COLO668 (cell line): ENCODE results near the gene ZCCHC2.

Experiments used
- DNase-seq: peaks from one replicate; lab custom pipeline; 2025; ENCODE audit not compliant: unreplicated experiment; lab: John Stamatoyannopoulos, UW

The ZCCHC2 gene

DNA sequence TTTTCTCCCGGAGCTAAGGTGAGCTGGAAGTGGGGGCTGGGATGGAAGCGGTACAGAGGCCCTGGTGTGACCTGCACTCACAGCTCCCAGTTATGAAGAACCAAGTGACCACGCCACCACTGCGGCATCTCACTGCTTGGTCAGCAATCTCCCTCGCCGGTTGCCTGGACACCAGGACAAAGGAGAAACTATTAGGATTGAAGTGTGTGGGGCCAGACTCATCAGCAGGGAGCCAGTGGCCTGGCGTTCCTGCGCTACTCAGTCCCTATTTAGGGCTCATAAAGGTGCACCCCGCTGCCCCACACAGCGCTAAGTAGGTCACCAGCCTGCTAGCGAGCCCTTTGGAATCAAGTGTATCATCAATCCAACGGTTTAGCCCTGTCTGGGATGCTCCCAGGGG is 82.9 kb downstream of the ZCCHC2 start:
- no peak for DNase-seq

DNA sequence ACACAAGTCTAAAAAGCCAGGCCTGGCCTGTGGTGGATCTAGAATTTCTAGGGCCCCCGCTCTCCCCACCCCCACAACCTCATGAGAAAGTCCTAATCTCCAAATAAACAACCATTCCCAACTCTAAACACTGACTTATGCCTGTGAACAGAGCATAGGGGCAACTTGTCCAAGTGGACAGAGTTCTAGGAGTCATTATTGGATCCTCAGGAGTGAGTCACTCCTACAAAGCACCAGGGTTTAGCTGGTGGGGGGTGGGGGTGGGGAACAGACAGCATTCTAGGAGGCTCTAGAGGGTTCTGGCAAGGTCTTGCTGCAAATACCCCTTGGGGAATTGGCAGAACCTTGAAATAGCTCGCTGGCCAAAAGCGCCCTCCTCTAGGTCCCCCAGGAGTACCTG is 83.3 kb downstream of the ZCCHC2 start:
- no peak for DNase-seq

DNA sequence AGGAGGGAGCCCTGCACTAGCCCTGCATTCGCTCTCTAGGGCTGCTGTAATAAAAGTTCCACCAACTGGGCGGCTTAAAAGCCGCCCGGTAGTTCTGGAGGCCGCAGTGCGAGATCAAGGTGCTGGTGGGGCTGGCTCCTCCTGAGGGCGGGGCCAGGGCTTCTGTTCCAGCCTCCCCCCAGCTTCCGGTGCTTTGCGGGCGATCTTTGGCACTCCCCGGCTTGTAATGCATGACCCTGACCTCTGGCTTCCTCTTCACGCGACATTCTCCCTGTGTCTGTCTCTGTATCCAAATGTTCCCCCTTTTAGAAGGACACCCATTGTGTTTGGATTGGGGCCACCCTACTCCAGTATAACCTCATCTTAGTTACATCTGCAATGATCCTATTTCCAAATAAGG is 84.5 kb downstream of the ZCCHC2 start:
- no peak for DNase-seq

DNA sequence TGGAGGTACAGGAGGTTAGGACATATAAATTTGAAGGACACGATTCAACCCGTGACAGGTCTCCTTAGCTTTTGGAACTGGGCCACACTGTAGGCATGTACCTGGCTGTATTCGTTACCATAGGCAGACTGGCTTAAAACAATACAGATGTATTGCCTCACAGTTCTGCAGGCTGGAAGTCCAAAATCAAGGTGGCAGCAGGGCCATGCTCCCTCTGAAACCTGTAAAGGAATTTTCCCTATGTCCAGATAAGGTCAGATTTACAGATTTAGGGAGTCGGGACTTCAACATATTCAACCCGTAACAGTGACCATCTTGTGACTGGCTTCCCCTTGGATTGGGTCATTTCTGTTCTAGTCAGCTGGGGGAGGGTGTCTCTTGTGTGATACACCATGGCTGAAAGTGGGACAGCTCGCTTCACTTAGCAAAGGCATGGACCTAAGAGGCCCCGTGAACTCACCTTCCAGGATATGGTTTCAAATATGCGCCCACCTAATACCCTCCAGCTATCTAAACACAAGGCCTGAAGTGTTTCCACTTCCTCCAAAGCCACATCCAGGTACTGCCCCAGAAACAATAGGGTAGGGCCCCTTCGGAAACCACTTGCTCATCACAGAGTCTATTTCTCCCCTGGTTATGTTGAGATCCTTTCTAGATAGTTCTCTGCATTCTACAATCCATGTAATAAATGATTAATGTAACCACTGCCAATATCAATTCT is 85.0 kb downstream of the ZCCHC2 start:
- no peak for DNase-seq

DNA sequence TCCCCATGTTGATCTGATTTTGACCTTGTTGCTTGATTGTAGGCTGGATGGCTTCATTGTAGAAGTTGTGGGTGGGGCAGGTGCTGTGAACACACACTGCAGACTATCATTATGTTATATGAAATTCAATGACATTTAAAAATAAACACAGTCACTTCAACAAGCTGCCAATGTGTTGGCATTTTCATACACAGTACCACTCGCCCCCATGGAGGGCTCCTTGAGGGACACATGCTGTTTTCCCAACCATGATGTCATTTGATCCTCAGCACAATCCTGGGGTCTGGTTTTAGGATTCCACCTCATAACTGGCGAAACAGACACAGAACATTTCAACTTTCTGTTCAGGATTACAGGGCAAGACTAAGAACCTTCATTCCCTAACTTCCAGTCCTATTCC is 86.9 kb downstream of the ZCCHC2 start:
- DNase-seq = no peak

DNA sequence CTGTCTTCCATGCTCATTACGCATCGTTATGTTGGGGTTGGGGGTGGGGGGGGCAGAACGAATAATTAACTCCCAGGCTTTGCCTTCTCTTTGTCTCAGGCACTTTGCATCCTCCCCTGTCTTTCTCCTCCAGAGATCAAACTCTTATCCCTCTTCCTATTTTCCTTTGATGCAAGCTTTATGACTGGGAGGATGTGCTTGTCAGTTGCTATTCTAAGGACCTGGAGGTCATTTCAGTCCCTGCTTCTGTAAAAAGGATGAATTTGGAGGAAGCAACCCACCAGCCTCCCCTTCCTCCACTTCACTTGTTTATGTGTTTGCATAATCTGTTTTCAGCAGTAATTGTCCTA is 87.5 kb downstream of the ZCCHC2 start:
- no peak for DNase-seq

DNA sequence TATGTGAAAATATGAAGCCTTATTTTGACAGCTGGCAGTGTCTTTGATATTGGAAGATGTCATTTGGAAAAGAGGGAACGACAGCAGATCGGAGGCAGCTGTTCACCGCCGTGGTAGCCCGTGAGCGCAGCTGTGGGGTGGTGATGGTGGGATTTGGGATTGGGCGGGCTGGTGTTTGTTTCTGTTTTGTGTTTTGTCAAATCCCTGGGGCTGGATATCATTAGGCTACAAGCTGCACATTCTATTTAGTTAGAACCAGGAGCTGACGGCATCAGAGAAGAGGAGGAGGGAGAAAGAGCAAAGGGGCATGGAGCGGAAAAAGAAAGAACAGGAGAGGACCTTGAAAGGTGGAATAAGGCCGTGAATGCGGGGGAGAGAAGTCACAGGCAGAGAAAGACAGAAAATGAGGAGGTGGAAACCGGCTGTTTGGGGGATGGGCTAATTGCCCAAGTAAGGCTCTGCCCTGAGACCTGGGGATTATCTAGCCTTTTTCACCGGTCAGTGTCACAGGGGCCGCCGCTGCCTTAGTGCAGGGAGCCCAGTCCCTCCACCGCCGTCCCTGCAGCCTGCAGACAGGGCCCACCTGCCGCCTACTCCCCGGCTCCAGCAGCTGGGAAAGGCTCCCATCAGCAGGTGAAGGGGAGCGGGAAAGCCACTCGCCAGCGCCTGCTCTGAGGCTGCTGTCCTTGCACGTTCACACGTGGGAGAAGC is 88.0 kb downstream of the ZCCHC2 start:
- peak; percentile 69 for DNase-seq

DNA sequence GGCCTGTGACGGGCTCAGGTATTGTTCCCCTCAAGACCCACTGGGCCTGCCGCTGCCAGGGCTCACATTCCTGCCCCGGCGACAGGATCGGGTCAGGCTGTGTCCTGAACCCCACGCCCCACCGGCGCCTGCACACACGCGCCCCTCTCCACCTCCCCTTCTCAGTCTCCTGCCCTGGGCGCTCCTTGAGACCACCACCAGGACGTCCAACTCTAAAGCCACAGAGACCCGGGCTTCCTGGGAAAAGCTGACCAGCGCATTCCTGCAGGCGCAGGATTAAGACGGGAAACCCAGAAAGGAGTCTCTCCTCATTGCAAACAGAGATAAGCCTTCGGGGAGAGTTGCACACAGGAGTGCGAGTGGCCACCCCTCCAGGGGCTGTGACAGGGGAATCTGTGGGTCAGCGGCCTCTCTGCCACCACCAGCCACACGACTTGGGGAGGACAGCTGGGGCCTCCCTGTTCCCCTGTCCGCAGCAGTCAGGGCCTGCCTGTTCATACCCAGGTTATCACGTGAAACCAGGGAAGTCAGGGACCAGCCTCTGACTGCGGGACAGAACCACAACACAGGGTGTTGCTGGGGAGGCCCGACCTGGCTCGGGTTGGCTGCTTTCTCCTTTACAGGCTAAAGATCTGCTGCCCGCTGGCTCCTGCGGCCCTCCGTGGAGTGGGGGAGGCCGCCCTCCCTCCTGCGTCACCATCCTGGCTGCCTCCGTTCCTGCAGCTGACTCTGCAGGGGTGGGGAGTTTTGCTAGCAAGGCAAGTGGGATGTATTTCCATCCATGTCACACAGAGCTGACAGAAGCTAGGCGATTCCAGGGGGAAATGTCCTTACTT is 88.8 kb downstream of the ZCCHC2 start:
- DNase-seq = no peak

DNA sequence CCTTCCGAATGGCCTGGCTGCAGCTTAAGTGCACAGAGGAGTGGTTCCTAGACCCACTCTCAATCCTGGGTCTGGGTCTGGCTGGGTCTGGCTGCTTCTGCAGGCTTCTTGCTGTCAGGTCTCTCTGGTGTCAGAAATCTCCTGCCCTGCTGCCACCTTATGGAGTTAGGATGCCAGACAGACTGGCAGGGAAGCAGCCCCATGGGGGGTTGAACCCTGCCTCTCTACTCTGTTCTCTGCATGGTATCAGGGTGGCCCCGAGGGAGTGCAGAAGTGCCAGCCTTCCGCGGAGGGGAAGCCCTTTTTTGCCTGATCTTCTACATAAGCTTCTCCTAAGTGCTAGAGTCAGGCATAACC is 89.4 kb downstream of the ZCCHC2 start:
- no peak for DNase-seq

DNA sequence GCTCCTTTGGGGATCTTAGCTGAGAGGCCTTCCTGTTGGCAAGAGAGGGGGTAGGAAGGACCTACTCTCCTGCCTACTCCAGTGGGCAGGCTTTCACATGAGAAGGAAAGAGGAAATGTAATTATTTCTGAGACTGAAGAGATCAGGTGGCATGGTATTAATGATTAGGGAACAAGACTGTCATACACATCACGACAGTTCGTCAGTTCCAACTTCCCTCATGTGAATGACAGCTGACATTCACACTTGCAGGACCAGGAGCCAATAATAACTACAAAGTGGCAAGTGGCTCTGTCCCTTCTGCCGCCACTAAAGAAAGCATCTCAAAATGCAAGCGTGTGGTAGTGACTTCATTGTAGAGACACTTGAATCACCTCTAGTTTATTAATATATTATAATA is 90.0 kb downstream of the ZCCHC2 start:
- no peak for DNase-seq

DNA sequence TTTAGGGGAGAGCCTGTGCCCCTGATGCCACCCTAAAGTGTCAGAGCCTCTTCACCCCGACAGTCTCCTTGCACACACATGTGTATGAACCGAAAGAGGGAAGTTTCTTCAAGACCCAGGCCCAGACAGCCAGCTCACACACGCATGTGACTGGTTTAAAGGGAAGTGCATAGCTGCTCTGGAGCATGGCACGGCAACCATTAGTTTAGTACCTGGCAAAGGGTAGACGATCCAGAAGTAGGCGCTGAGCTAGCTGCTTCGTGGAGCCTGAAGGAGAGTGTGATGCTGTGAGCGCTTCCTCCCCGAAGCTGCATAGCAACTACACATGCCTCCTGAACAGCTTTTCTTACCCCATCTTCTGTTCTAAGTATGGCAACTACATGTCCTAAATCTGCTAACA is 91.7 kb downstream of the ZCCHC2 start:
- no peak for DNase-seq

DNA sequence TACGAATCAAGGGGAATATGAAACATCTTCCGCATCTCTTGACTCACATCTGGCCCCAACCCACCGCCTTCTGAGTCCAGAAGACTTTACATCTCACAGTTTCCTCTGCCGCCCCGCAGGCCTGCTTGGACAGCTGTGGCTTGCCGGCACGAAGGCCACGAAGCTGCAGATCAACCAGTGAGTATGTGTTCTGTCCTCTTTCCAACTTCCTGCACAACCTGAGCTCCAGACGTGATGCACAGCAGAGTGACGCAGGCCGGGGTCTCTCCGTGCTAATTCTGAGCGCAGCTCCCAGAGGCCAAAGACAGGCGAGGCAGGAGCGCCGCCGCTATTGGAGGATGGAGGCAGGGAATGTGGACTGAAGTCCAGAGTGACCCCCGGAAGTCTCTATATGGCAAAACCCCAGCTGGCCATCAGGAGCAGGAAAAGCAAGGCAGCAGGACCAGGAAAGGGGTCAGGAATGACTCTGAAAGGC is 93.5 kb downstream of the ZCCHC2 start:
- no peak for DNase-seq

DNA sequence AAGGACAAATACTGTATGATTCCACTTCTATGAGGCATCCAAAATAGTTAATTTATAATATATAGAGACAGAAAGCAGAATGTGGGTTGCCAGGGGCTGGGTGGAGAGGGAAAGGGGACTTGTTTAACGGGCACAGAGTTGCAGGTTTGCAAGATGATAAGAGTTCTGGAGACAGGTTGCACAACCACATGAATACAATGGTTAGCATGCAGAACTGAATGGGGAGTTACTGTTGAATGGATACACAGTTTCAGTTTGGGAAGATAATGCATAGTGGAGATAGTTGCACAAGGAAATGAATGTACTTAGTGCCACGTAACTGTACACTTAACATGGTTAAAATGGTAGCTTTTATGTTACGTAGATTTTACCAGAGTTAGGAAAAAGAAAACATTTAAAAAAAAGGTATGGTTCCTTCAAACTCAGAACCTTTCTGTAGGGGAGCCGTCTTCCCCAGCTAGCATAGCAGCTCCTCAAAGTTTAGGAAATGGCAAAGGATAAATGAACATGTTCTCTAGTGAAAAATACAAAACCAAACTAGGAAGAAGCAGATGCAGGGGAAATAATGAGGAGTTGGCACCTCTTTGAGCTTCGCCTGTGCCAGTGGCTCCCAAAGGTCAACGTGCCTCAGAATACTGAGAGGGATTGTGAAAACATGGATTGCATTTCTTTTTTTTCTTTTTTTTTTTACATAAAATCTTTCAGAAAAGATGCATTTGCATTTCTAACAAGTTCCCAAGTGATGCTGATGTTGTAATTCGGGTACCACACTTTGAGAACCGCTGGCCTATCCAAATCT is 95.2 kb downstream of the ZCCHC2 start:
- DNase-seq = no peak

DNA sequence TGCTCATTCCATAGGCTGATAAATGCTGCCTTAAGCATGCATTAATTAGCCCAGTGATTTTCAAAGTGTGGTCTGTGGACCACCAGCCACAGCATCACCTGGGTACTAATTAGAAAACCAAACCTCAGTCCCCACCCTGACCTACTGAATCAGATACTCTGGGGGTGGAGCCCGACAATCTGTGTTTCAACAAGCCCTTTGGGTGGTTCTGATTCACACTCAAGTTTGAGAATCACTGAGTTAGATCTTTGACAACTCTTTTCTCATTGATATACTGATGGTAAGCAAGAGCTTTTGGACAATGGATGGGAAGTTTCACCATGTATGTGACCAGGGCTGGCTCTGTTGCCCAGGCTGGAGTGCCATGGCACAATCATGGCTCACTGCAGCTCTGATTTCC is 95.9 kb downstream of the ZCCHC2 start:
- DNase-seq = no peak

DNA sequence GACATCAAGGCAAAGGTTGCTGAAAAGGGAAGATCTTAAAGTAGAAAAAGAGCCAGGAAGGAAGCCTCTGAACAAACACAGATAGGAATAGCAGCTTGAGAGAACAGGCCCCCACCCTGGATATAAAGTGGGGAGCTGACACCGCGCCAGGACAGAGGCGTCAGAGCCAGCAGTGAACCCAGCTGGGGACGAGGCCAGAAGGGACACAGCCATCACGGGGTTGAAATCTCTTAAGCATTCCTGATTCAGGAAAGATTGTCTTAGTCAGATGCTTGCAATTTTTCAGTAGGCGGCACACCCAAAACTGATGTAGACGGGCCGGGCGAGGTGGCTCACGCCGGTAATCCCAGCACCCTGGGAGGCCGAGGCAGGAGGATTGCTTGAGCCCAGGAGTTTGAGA is 98.7 kb downstream of the ZCCHC2 start:
- DNase-seq = no peak

DNA sequence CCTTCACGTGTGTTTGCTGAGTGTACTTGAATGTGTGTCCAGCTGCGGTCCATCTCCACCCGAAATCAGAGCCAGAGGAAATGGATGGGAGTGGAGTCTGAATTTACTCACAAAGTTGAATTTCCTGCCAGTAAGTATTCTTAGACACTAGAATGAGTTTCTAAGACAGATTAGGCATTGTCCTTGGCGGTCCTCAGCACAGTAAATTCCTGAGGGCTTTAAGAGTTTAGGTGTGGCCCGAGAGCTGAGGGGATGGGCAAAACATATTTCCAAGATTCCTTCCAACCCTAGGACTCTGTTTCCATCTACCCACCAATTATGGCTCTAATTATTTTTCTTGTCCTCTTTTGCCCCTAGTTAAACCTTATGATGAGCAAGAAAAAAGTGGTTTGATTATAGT is 102.2 kb downstream of the ZCCHC2 start:
- no peak for DNase-seq
